K562 (cell line): ENCODE measurements around the gene OR9Q1. TPM values are rescaled to one million over a fixed set of nuclear protein-coding genes. Genes with fewer than 3 reads are reported as not detected.

Experiments
- ATAC-seq: fragments of 200-7000 bp; cut with Tn5 transposase; 3 replicates; pipeline ENCODE4 v1.9.1; 2020; ENCODE audit warnings: moderate library complexity
- BruUV-seq: library from RNA; stranded (reverse); fragments of 400-500 nt; replicated peaks from 2 replicates; lab custom pipeline; 2021; lab: Mats Ljungman, UMichigan
- CTCF ChIA-PET: fragments of 300-600 bp; formaldehyde crosslinking; extraction: SDS; loops from one replicate; lab custom pipeline; 2021; ENCODE audit warnings: low intra/inter-chr PET ratio; lab: Yijun Ruan, JAX
- POLR2A ChIA-PET: fragments of 300-600, 350-650 bp; sonication (Branson Sonifier 250); formaldehyde crosslinking; extraction: SDS; loops from one replicate; lab custom pipeline; 2021; ENCODE audit warnings: antibody characterized with exemption, inconsistent platforms; lab: Yijun Ruan, JAX
- DNase-seq, 4 experiments: peaks; one replicate each; pipeline versions ENCODE4 v3.0.0 to v3.0.0-alpha.2; 2011 to 2018; ENCODE audit warnings: low spot score in 3 of 4, mixed read lengths in 3 of 4; ENCODE audit errors: extremely low read depth in 1 of 4
- FAIRE-seq: peaks from 2 replicates; lab custom pipeline; 2011; peaks lifted over from hg19 to GRCh38; lab: Jason Lieb, UNC
- H2AFZ ChIP-seq: 2 replicates; pipeline ENCODE4 v1.6.0; 2011; ENCODE audit warnings: low read depth, low read length, control low read depth, inconsistent platforms
- H3K27ac ChIP-seq: fragments of 200-600 bp; 3 replicates; pipeline ENCODE4 v1.8.0; 2011; ENCODE audit warnings: low read depth, mild to moderate bottlenecking, control low read depth, inconsistent platforms, low read length, moderate library complexity, mixed read lengths; ENCODE audit errors: extremely low read depth
- H3K27me3 ChIP-seq, 2 experiments: fragments of 300-600 bp in 1 of 2; 2 replicates in 1 of 2; 3 replicates in 1 of 2; pipeline versions ENCODE4 v1.6.0 to v1.8.0; 2011; ENCODE audit warnings: inconsistent platforms in 2 of 2, low read length in 2 of 2, mild to moderate bottlenecking in 1 of 2, mixed read lengths in 1 of 2, moderate library complexity in 1 of 2; ENCODE audit not compliant: control insufficient read depth in 2 of 2, insufficient read depth in 2 of 2
- H3K36me3 ChIP-seq: fragments of 300-600 bp; 3 replicates; pipeline ENCODE4 v1.8.0; 2011; ENCODE audit warnings: mild to moderate bottlenecking, low read length, inconsistent platforms; ENCODE audit not compliant: control insufficient read depth, insufficient read depth
- H3K4me1 ChIP-seq, 2 experiments: fragments of 200-600 bp in 1 of 2; replicated peaks in 1 of 2; 2 replicates in 1 of 2; 3 replicates in 1 of 2; pipeline versions ENCODE4 v1.5.1 to v1.8.0; 2011; ENCODE audit warnings: inconsistent platforms in 2 of 2, low read length in 2 of 2, mild to moderate bottlenecking in 1 of 2, mixed read lengths in 1 of 2, moderate library complexity in 1 of 2; ENCODE audit not compliant: control insufficient read depth in 2 of 2, insufficient read depth in 2 of 2
- H3K4me2 ChIP-seq: 2 replicates; pipeline ENCODE4 v1.6.1; 2011; ENCODE audit warnings: low read length, control low read depth, inconsistent platforms, mixed read lengths; ENCODE audit not compliant: insufficient read depth
- H3K4me3 ChIP-seq: fragments of 200-600 bp; sonication (generic), shearing (Covaris generic); 2 replicates; pipeline ENCODE4 v1.5.1; 2016; ENCODE audit warnings: control low read depth, inconsistent platforms
- H3K79me2 ChIP-seq: fragments of 200-600 bp; 3 replicates; pipeline ENCODE4 v1.8.0; 2011; ENCODE audit warnings: low read length, inconsistent platforms; ENCODE audit not compliant: control insufficient read depth, insufficient read depth
- H3K9ac ChIP-seq, 2 experiments: 2 replicates each; pipeline versions ENCODE4 v1.6.0 to v1.6.1; 2011; ENCODE audit warnings: low read depth in 2 of 2, low read length in 2 of 2, control low read depth in 1 of 2, inconsistent platforms in 1 of 2, mild to moderate bottlenecking in 1 of 2, mixed read lengths in 1 of 2; ENCODE audit not compliant: insufficient read depth in 1 of 2
- H3K9me1 ChIP-seq: one replicate; pipeline ENCODE4 v1.6.0; 2011; ENCODE audit warnings: inconsistent platforms, mild to moderate bottlenecking, low read length, moderate library complexity; ENCODE audit not compliant: control insufficient read depth, insufficient read depth
- H3K9me3 ChIP-seq: replicated peaks from 2 replicates; pipeline ENCODE4 v1.5.1; 2011; ENCODE audit warnings: low read depth, low read length, inconsistent platforms; ENCODE audit not compliant: control insufficient read depth, insufficient read depth
- H4K20me1 ChIP-seq: replicated peaks from 2 replicates; pipeline ENCODE4 v1.6.1; 2011; ENCODE audit warnings: low read length, inconsistent platforms, mixed read lengths; ENCODE audit not compliant: control insufficient read depth, insufficient read depth
- DDX20 ChIP-seq: fragments of 450-650 bp; IDR thresholded peaks from 2 replicates; pipeline ENCODE4 v1.6.1; 2016; ENCODE audit warnings: missing genetic modification characterization, low read depth, mild to moderate bottlenecking, missing compliant biosample characterization, moderate library complexity
- MAFG ChIP-seq: fragments of 450-650 bp; conservative IDR thresholded peaks from 2 replicates; pipeline ENCODE4 v1.6.1; 2016; ENCODE audit warnings: missing genetic modification characterization, missing compliant biosample characterization
- SREBF1 ChIP-seq: fragments of 150-350 bp; IDR thresholded peaks from 2 replicates; pipeline ENCODE4 v1.6.1; 2014; ENCODE audit warnings: antibody characterized with exemption, low read depth, low read length, borderline replicate concordance
- ZNF224 ChIP-seq: sonication (generic); formaldehyde crosslinking; IDR thresholded peaks from 2 replicates; pipeline ENCODE4 v1.8.0; 2022; ENCODE audit warnings: mild to moderate bottlenecking, missing genetic modification reagents
- ZNF766 ChIP-seq: fragments of 200-800 bp; sonication (Bioruptor generic); conservative IDR thresholded peaks from 2 replicates; pipeline ENCODE4 v1.6.1; 2016; ENCODE audit warnings: missing genetic modification characterization, missing compliant biosample characterization
- WGBS: fragments of 100-300 bp; shearing (Covaris generic); methylation state at CpG from one replicate; pipeline ENCODE4 v1.1.6; 2016; ENCODE audit warnings: low coverage, mixed read lengths; ENCODE audit not compliant: insufficient coverage; ENCODE audit errors: missing lambda C conversion rate; 5-methylcytosine and 5-hydroxymethylcytosine counted together
- in situ Hi-C: fragments of 300-500 bp; cut with MboI; formaldehyde crosslinking; loops from 4 replicates; pipeline ENCODE4 v1.15.0; 2018; ENCODE audit warnings: inconsistent platforms, mixed read lengths
- intact Hi-C: fragments of 100-400 bp; cut with micrococcal nuclease; formaldehyde crosslinking; loops from 2 replicates; pipeline ENCODE4 v1.14.2; 2022
- polyA plus RNA-seq, 8 experiments: library from polyadenylated mRNA; depleted of rRNA in 4 of 8; stranded (reverse) in 5 of 8; unstranded in 3 of 8; fragments of >200 nt; fragmentation: Nextera tagmentation in 2 of 8; fragmentation: Illumina TruSeq in 1 of 8; extraction: Ambion mirVana in 2 of 8; extraction: Trizol in 1 of 8; gene quantifications; 2 replicates each; pipeline versions ENCODE4 v1.2.1 to v1.2.3, GENCODE V29; 2011 to 2014; ENCODE audit warnings: inconsistent platforms in 1 of 8, missing spikeins in 1 of 8
- total RNA-seq, 7 experiments: library from RNA; depleted of rRNA in 6 of 7; stranded (reverse); fragments of >200 nt in 6 of 7; fragmentation: Illumina TruSeq in 2 of 7; extraction: Trizol in 2 of 7; gene quantifications; 2 replicates each; pipeline versions ENCODE4 v1.2.1 to v1.2.3, GENCODE V29; 2011 to 2021; ENCODE audit warnings: low replicate concordance in 1 of 7
- TF ChIP-seq, protein P1 (sequence below): fragments of 200-600 bp; sonication (generic); IDR thresholded peaks from one replicate; pipeline ENCODE4 v1.6.1; 2012; ENCODE audit warnings: mild to moderate bottlenecking, low read depth, low read length, inconsistent platforms
- TF ChIP-seq, protein P2 (sequence below), 2 experiments: fragments of 200-800 bp in 1 of 2; sonication (Bioruptor generic) in 1 of 2; sonication (generic) in 1 of 2; formaldehyde crosslinking in 1 of 2; IDR thresholded peaks in 1 of 2; conservative IDR thresholded peaks in 1 of 2; 2 replicates each; pipeline versions ENCODE4 v1.5.0 to v1.6.1; 2016 to 2020; ENCODE audit warnings: missing compliant biosample characterization in 1 of 2, missing genetic modification characterization in 1 of 2, missing genetic modification reagents in 1 of 2
- TF ChIP-seq, protein P3 (sequence below): sonication (generic); formaldehyde crosslinking; IDR thresholded peaks from 2 replicates; pipeline ENCODE4 v1.9.0; 2022; ENCODE audit warnings: mild to moderate bottlenecking, missing genetic modification reagents

Gene OR9Q1
- total and polyA plus RNA-seq, 9 of the 15 experiments (the other 6 are each of a cell fraction or from before 2014, with no cell fraction given), result not detected

DNA sequence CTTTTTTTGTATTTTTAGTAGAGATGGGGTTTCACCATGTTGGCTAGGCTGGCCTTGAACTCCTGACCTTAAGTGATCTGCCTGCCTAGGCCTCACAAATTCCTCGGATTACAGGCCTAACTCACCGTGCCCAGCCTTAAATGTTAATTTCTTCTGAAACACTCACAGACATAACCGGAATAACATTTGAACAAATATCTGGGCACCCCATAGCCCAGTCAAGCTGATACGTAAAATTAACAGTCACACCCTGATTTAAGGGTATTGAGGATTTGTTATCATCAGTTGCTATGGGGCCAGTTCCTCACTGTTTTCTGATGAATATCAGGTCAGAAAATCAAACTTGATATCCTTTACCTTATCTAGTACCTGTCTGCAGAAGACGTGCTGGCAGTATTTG is 23.0 kb upstream of the OR9Q1 start:
- no peaks in the 10 kb centered on the region for H3K4me1 ChIP-seq
- H3K79me2 ChIP-seq, result no peaks in the 10 kb centered on the region
- no peak overlapping the region for H3K9ac ChIP-seq
- ATAC-seq, result no peak
- ChIA-PET POLR2A (no interaction called here), CTCF (no interaction called here)
- no peak for DNase-seq
- H4K20me1 ChIP-seq, result no peaks in the 10 kb centered on the region
- no peak for FAIRE-seq
- H3K4me3 ChIP-seq, result no peak overlapping the region
- no peaks in the 10 kb centered on the region for H3K36me3 ChIP-seq
- in situ Hi-C loops (no loop called here), intact Hi-C loops (no loop called here)
- H3K27me3 ChIP-seq, result no peaks in the 10 kb centered on the region; a peak in 1 of 5 replicates
- H3K4me2 ChIP-seq, result no peak overlapping the region
- no peaks in the 10 kb centered on the region for H3K9me1 ChIP-seq
- no peak overlapping the region for H3K27ac ChIP-seq
- 18% methylated on average over 5 of the region's 5 CpGs for WGBS
- H2AFZ ChIP-seq, result no peak overlapping the region
- BruUV-seq, result no TSS peak
- no peaks in the 10 kb centered on the region for H3K9me3 ChIP-seq
- no peak for TF ChIP-seq ZNF766
- TF ChIP-seq, protein P1, sequence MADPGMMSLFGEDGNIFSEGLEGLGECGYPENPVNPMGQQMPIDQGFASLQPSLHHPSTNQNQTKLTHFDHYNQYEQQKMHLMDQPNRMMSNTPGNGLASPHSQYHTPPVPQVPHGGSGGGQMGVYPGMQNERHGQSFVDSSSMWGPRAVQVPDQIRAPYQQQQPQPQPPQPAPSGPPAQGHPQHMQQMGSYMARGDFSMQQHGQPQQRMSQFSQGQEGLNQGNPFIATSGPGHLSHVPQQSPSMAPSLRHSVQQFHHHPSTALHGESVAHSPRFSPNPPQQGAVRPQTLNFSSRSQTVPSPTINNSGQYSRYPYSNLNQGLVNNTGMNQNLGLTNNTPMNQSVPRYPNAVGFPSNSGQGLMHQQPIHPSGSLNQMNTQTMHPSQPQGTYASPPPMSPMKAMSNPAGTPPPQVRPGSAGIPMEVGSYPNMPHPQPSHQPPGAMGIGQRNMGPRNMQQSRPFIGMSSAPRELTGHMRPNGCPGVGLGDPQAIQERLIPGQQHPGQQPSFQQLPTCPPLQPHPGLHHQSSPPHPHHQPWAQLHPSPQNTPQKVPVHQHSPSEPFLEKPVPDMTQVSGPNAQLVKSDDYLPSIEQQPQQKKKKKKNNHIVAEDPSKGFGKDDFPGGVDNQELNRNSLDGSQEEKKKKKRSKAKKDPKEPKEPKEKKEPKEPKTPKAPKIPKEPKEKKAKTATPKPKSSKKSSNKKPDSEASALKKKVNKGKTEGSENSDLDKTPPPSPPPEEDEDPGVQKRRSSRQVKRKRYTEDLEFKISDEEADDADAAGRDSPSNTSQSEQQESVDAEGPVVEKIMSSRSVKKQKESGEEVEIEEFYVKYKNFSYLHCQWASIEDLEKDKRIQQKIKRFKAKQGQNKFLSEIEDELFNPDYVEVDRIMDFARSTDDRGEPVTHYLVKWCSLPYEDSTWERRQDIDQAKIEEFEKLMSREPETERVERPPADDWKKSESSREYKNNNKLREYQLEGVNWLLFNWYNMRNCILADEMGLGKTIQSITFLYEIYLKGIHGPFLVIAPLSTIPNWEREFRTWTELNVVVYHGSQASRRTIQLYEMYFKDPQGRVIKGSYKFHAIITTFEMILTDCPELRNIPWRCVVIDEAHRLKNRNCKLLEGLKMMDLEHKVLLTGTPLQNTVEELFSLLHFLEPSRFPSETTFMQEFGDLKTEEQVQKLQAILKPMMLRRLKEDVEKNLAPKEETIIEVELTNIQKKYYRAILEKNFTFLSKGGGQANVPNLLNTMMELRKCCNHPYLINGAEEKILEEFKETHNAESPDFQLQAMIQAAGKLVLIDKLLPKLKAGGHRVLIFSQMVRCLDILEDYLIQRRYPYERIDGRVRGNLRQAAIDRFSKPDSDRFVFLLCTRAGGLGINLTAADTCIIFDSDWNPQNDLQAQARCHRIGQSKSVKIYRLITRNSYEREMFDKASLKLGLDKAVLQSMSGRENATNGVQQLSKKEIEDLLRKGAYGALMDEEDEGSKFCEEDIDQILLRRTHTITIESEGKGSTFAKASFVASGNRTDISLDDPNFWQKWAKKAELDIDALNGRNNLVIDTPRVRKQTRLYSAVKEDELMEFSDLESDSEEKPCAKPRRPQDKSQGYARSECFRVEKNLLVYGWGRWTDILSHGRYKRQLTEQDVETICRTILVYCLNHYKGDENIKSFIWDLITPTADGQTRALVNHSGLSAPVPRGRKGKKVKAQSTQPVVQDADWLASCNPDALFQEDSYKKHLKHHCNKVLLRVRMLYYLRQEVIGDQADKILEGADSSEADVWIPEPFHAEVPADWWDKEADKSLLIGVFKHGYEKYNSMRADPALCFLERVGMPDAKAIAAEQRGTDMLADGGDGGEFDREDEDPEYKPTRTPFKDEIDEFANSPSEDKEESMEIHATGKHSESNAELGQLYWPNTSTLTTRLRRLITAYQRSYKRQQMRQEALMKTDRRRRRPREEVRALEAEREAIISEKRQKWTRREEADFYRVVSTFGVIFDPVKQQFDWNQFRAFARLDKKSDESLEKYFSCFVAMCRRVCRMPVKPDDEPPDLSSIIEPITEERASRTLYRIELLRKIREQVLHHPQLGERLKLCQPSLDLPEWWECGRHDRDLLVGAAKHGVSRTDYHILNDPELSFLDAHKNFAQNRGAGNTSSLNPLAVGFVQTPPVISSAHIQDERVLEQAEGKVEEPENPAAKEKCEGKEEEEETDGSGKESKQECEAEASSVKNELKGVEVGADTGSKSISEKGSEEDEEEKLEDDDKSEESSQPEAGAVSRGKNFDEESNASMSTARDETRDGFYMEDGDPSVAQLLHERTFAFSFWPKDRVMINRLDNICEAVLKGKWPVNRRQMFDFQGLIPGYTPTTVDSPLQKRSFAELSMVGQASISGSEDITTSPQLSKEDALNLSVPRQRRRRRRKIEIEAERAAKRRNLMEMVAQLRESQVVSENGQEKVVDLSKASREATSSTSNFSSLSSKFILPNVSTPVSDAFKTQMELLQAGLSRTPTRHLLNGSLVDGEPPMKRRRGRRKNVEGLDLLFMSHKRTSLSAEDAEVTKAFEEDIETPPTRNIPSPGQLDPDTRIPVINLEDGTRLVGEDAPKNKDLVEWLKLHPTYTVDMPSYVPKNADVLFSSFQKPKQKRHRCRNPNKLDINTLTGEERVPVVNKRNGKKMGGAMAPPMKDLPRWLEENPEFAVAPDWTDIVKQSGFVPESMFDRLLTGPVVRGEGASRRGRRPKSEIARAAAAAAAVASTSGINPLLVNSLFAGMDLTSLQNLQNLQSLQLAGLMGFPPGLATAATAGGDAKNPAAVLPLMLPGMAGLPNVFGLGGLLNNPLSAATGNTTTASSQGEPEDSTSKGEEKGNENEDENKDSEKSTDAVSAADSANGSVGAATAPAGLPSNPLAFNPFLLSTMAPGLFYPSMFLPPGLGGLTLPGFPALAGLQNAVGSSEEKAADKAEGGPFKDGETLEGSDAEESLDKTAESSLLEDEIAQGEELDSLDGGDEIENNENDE, result no peak
- TF ChIP-seq DDX20 (tag), result no peak
- TF ChIP-seq, protein P2, sequence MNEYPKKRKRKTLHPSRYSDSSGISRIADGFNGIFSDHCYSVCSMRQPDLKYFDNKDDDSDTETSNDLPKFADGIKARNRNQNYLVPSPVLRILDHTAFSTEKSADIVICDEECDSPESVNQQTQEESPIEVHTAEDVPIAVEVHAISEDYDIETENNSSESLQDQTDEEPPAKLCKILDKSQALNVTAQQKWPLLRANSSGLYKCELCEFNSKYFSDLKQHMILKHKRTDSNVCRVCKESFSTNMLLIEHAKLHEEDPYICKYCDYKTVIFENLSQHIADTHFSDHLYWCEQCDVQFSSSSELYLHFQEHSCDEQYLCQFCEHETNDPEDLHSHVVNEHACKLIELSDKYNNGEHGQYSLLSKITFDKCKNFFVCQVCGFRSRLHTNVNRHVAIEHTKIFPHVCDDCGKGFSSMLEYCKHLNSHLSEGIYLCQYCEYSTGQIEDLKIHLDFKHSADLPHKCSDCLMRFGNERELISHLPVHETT (CRISPR knock-in tag; conservative IDR thresholded peaks at IDR 0.05 in 1 of 2, IDR thresholded peaks at IDR 0.05 in 1 of 2), result no peak
- no peak for TF ChIP-seq MAFG
- TF ChIP-seq ZNF224 (CRISPR knock-in tag), result no peak
- no peak for TF ChIP-seq SREBF1
- TF ChIP-seq, protein P3, sequence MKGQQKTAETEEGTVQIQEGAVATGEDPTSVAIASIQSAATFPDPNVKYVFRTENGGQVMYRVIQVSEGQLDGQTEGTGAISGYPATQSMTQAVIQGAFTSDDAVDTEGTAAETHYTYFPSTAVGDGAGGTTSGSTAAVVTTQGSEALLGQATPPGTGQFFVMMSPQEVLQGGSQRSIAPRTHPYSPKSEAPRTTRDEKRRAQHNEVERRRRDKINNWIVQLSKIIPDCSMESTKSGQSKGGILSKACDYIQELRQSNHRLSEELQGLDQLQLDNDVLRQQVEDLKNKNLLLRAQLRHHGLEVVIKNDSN (CRISPR knock-in tag), result no peak
